Adrenal gland (tissue), 5 donors: ENCODE results near the gene KYAT1.

Source experiments
- POLR2A ChIP-seq, 2 donors: fragments of 450-650 bp; IDR thresholded peaks; one replicate each; pipeline ENCODE4 v1.6.1; 2017; ENCODE audit warnings: antibody characterized with exemption in 2 of 2, mild to moderate bottlenecking in 2 of 2, moderate library complexity in 1 of 2
- TF ChIP-seq, protein P1 (sequence below), 6 experiments: fragments of 450-650 bp in 4 of 6; fragments of 200-600 bp in 2 of 6; sonication (generic) in 1 of 6; IDR thresholded peaks; 1 replicate in 5 of 6; 2 replicates in 1 of 6; pipeline versions ENCODE4 v1.5.1 to v1.8.0; 2016 to 2021; ENCODE audit warnings: antibody characterized with exemption in 6 of 6, mild to moderate bottlenecking in 2 of 6, moderate library complexity in 1 of 6
- donor health status: DM: no; HTN: no; CAD: no.

DNA sequence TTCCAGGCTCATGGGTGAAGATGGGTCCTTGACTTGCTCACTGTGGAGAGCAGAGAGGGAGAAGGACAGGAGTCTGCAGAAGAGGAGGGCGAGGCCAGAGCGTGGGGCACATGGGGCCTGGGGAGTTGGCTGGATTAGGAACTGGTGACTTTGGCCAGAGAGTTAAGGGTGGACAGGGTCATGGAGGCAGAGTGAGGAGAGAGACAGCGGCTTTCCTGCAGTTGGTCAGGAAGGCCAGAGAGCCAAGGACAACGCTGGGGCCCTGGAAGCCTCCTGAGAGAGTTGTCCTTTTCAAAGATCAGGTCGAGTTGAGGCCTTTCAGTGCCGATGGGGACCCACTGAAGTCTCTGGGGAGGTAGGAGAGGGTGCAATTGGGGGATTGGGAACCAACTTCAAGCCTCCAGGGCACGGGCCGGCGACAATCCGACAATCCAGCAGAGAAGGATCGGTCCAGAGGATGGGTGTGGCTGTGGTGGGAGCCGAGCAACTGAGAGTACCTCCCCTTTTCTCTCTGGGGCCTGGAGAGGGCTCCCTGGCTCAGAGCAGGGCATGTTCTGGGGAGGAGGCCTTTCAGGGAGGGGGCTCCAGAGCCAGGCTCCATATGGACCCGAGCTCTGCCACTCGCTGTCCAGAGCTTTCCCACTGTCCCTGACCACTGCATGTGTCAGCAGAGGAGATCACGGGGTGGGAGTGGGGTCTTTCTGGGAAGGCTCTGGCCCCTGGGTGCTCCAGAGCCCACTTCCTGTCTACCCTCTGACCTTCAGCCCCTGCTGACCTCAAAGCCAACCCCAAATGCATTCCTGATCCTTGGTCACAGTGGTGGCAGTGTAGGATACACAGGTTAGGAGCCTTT lies 31.5 kb upstream of the KYAT1 start:
- TF ChIP-seq, protein P1, sequence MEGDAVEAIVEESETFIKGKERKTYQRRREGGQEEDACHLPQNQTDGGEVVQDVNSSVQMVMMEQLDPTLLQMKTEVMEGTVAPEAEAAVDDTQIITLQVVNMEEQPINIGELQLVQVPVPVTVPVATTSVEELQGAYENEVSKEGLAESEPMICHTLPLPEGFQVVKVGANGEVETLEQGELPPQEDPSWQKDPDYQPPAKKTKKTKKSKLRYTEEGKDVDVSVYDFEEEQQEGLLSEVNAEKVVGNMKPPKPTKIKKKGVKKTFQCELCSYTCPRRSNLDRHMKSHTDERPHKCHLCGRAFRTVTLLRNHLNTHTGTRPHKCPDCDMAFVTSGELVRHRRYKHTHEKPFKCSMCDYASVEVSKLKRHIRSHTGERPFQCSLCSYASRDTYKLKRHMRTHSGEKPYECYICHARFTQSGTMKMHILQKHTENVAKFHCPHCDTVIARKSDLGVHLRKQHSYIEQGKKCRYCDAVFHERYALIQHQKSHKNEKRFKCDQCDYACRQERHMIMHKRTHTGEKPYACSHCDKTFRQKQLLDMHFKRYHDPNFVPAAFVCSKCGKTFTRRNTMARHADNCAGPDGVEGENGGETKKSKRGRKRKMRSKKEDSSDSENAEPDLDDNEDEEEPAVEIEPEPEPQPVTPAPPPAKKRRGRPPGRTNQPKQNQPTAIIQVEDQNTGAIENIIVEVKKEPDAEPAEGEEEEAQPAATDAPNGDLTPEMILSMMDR (IDR thresholded peaks at IDR 0.05), result no peak
- TF ChIP-seq POLR2A (IDR thresholded peaks at IDR 0.05), result no peak
